ENCODE results near the gene SDK2. TPM values are rescaled to one million over a fixed set of nuclear protein-coding genes. Genes with fewer than 3 reads are reported as not detected.

The SDK2 gene
- total RNA-seq, 4 donors from 2014 or later = 1.5 to 7.0 (median 3.7) TPM

GRCh38 chr17:73524941-73525679 is 119.1 kb downstream of the SDK2 start:
- Histone ChIP-seq H3K4me1 (no peaks in the 10 kb centered on the region), H3K4me3 (replicated peaks in 1 of 3) (no peak overlapping the region), H3K27me3 (no peaks in the 10 kb centered on the region), H3K9me3 (no peaks in the 10 kb centered on the region), H3K27ac (no peak overlapping the region), H3K36me3 (no peaks in the 10 kb centered on the region)
- TF ChIP-seq POLR2A (IDR thresholded peaks at IDR 0.05) = no peak
- TF ChIP-seq, protein P1, sequence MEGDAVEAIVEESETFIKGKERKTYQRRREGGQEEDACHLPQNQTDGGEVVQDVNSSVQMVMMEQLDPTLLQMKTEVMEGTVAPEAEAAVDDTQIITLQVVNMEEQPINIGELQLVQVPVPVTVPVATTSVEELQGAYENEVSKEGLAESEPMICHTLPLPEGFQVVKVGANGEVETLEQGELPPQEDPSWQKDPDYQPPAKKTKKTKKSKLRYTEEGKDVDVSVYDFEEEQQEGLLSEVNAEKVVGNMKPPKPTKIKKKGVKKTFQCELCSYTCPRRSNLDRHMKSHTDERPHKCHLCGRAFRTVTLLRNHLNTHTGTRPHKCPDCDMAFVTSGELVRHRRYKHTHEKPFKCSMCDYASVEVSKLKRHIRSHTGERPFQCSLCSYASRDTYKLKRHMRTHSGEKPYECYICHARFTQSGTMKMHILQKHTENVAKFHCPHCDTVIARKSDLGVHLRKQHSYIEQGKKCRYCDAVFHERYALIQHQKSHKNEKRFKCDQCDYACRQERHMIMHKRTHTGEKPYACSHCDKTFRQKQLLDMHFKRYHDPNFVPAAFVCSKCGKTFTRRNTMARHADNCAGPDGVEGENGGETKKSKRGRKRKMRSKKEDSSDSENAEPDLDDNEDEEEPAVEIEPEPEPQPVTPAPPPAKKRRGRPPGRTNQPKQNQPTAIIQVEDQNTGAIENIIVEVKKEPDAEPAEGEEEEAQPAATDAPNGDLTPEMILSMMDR (IDR thresholded peaks at IDR 0.05) = no peak
- no peak for DNase-seq
- intact Hi-C loops (cut with DNase I) = no loop called here
- 84% methylated on average over 14 to 15 of the region's 15 CpGs for WGBS, 2 donors

GRCh38 chr17:73522696-73523095 is 121.5 kb downstream of the SDK2 start:
- Histone ChIP-seq H3K27me3 (no peaks in the 10 kb centered on the region), H3K36me3 (no peaks in the 10 kb centered on the region), H3K9me3 (no peaks in the 10 kb centered on the region), H3K27ac (no peak overlapping the region), H3K4me1 (no peaks in the 10 kb centered on the region), H3K4me3 (replicated peaks in 1 of 3) (no peak overlapping the region)
- no peak for TF ChIP-seq POLR2A (IDR thresholded peaks at IDR 0.05)
- TF ChIP-seq, protein P1 (IDR thresholded peaks at IDR 0.05) = no peak
- intact Hi-C loops (cut with DNase I) = no loop called here
- 78 to 79% methylated on average over 4 to 5 of the region's 5 CpGs for WGBS, 2 donors
- no peak for DNase-seq

DNA sequence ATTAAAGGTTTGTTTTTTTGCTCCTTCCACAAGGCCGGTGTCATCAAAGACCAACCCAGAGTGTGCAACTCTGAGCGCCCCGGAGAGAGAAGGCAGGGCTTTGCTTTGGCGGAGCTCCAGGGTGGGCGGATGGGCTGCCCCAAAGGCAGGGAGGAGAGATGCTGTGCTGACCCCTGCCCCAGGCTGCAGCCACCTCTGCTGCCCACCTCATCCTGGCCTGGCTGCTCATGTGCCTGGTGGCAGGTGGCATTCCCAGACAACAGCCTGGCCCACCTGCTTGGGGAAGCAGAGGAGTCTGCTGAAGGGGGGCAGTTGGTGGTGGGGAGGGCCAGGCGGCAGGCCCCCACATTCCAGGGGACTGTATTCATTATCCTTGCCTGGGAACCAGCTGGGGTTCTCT is 122.1 kb downstream of the SDK2 start:
- 52 to 67% methylated on average over 6 of the region's 6 CpGs for WGBS, 2 donors
- no peak overlapping the region for H3K4me3 ChIP-seq (replicated peaks in 1 of 3)
- no peaks in the 10 kb centered on the region for H3K9me3 ChIP-seq
- no peaks in the 10 kb centered on the region for H3K27me3 ChIP-seq
- intact Hi-C loops (cut with DNase I) = no loop called here
- no peaks in the 10 kb centered on the region for H3K4me1 ChIP-seq
- H3K36me3 ChIP-seq = no peaks in the 10 kb centered on the region
- no peak for DNase-seq
- no peak for TF ChIP-seq POLR2A (IDR thresholded peaks at IDR 0.05)
- TF ChIP-seq, protein P1 (IDR thresholded peaks at IDR 0.05) = no peak
- no peak overlapping the region for H3K27ac ChIP-seq

DNA sequence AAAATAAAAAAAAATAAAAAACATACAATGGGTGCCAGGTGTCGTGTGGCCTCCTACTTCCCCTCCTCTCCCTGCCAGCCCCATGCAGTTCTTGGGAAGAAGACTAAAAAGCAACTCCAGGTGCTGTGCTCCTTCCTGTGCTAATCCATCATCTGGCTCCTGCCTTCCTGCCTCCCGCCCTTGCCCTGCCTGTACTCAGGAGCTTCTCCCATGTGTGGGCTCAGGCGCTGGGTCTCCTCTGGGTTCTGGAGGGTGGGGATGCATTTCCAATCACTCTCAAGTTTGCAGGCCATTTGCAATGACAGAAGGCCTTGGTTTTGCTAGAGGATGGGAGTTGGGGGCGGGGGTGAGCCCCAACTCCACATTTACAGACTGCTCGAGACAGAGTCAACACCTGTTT is 122.9 kb downstream of the SDK2 start:
- peak in 1 of 2 donors; percentile 2 for DNase-seq
- Histone ChIP-seq H3K4me3 (replicated peaks in 1 of 3) (no peak overlapping the region), H3K9me3 (no peaks in the 10 kb centered on the region), H3K36me3 (no peaks in the 10 kb centered on the region), H3K27ac (no peak overlapping the region), H3K4me1 (no peaks in the 10 kb centered on the region), H3K27me3 (no peaks in the 10 kb centered on the region)
- WGBS, 2 donors = 79 to 88% methylated on average over 5 of the region's 5 CpGs
- TF ChIP-seq POLR2A (IDR thresholded peaks at IDR 0.05) = no peak
- TF ChIP-seq, protein P1 (IDR thresholded peaks at IDR 0.05) = no peak
- intact Hi-C loops (cut with DNase I) = no loop called here

GRCh38 chr17:73520369-73520761 is 123.9 kb downstream of the SDK2 start:
- intact Hi-C loops (cut with DNase I) = no loop called here
- WGBS, 2 donors = 80% methylated on average over 7 of the region's 7 CpGs

More at GRCh38 chr17:73520369-73520761, 123.9 kb downstream of the SDK2 start:
- no peak overlapping the region for H3K4me3 ChIP-seq (replicated peaks in 1 of 3)
- no peak for DNase-seq
- H3K27ac ChIP-seq = no peak overlapping the region
- no peaks in the 10 kb centered on the region for H3K27me3 ChIP-seq
- H3K4me1 ChIP-seq = no peaks in the 10 kb centered on the region
- no peaks in the 10 kb centered on the region for H3K36me3 ChIP-seq
- no peaks in the 10 kb centered on the region for H3K9me3 ChIP-seq
- TF ChIP-seq, protein P1 (IDR thresholded peaks at IDR 0.05) = no peak
- no peak for TF ChIP-seq POLR2A (IDR thresholded peaks at IDR 0.05)

All from thyroid gland (tissue), 4 donors.